OCI-LY1 (cell line): Measurements from ENCODE around the gene HIPK3.

Experiments used
- H2AFZ ChIP-seq: fragments of 200-600 bp; sonication (generic), shearing (Covaris generic); 2 replicates; pipeline ENCODE4 v1.6.0; 2014; ENCODE audit warnings: antibody characterized with exemption, mild to moderate bottlenecking, low read length
- H3F3A ChIP-seq: fragments of 200-600 bp; sonication (generic), shearing (Covaris generic); 2 replicates; pipeline ENCODE4 v1.6.0; 2014; ENCODE audit warnings: mild to moderate bottlenecking, antibody characterized with exemption, low read length, moderate library complexity; ENCODE audit not compliant: insufficient read depth
- H3K27ac ChIP-seq: fragments of 200-600 bp; sonication (generic); 2 replicates; pipeline ENCODE4 v1.5.1; 2014; ENCODE audit warnings: low read length, mixed run types, mild to moderate bottlenecking, low read depth; ENCODE audit not compliant: poor library complexity, severe bottlenecking
- H3K27me3 ChIP-seq: fragments of 200-600 bp; sonication (generic); 2 replicates; pipeline ENCODE4 v1.6.0; 2014; ENCODE audit warnings: antibody characterized with exemption, mild to moderate bottlenecking, low read length, moderate library complexity; ENCODE audit not compliant: insufficient read depth
- H3K36me3 ChIP-seq: fragments of 200-600 bp; sonication (generic); 2 replicates; pipeline ENCODE4 v1.6.1; 2014; ENCODE audit warnings: mild to moderate bottlenecking, antibody characterized with exemption, low read length, moderate library complexity, mixed read lengths; ENCODE audit not compliant: insufficient read depth
- H3K4me1 ChIP-seq: fragments of 200-600 bp; sonication (generic); 2 replicates; pipeline ENCODE4 v1.5.1; 2014; ENCODE audit warnings: mild to moderate bottlenecking, low read length, moderate library complexity; ENCODE audit not compliant: insufficient read depth, severe bottlenecking
- H3K4me2 ChIP-seq: fragments of 200-600 bp; sonication (generic), shearing (Covaris generic); 2 replicates; pipeline ENCODE4 v1.6.1; 2014; ENCODE audit warnings: low read length
- H3K4me3 ChIP-seq: fragments of 200-600 bp; sonication (generic); 2 replicates; pipeline ENCODE4 v1.5.1; 2014; ENCODE audit warnings: low read length, low read depth, mild to moderate bottlenecking, mixed read lengths; ENCODE audit not compliant: poor library complexity, severe bottlenecking
- H3K79me2 ChIP-seq: fragments of 200-600 bp; shearing (Covaris generic); 2 replicates; pipeline ENCODE4 v1.6.1; 2016; ENCODE audit warnings: mixed run types, low read length, mixed read lengths; ENCODE audit not compliant: insufficient read depth
- H3K9ac ChIP-seq: fragments of 200-600 bp; sonication (generic), shearing (Covaris generic); 2 replicates; pipeline ENCODE4 v1.6.1; 2014; ENCODE audit warnings: mild to moderate bottlenecking, low read length, mixed read lengths
- H3K9me2 ChIP-seq: fragments of 200-600 bp; sonication (generic), shearing (Covaris generic); 2 replicates; pipeline ENCODE4 v1.6.1; 2014; ENCODE audit warnings: low read depth, mild to moderate bottlenecking, low read length, mixed read lengths
- H3K9me3 ChIP-seq: fragments of 200-600 bp; shearing (Covaris generic); 2 replicates; pipeline ENCODE4 v1.6.1; 2014; ENCODE audit warnings: low read length, mixed read lengths
- H4K20me1 ChIP-seq: fragments of 200-600 bp; sonication (generic), shearing (Covaris generic); 2 replicates; pipeline ENCODE4 v1.6.0; 2016; ENCODE audit warnings: mild to moderate bottlenecking, low read length; ENCODE audit not compliant: insufficient read depth
- EZH2 ChIP-seq: fragments of 200-600 bp; sonication (generic), shearing (Covaris generic); IDR thresholded peaks from 2 replicates; pipeline ENCODE4 v1.8.0; 2017; ENCODE audit warnings: borderline replicate concordance, mixed run types, mild to moderate bottlenecking, antibody characterized with exemption, low read length, moderate library complexity, mixed read lengths
- TF ChIP-seq, protein P1 (sequence below): fragments of 200-600 bp; sonication (generic), shearing (Covaris generic); IDR thresholded peaks from 2 replicates; pipeline ENCODE4 v1.5.1; 2017; ENCODE audit warnings: mild to moderate bottlenecking, antibody characterized with exemption, low read length, moderate library complexity, mixed read lengths

HIPK3 gene

GRCh38 chr11:33390944-33391892, 134.0 kb downstream of the HIPK3 start:
- Histone ChIP-seq H3K27ac (no peak overlapping the region), H3K36me3 (no peaks in the 10 kb centered on the region), H3K9ac (no peak overlapping the region), H4K20me1 (no peaks in the 10 kb centered on the region), H3K4me2 (no peak overlapping the region), H3K79me2 (no peaks in the 10 kb centered on the region), H3F3A (no peaks in the 10 kb centered on the region), H3K27me3 (no peaks in the 10 kb centered on the region), H3K9me2 (no peaks in the 10 kb centered on the region), H3K4me3 (no peak overlapping the region), H3K9me3 (no peaks in the 10 kb centered on the region), H3K4me1 (peaks cover 25% of the 10 kb centered on the region), H2AFZ (no peak overlapping the region)
- TF ChIP-seq, protein P1, sequence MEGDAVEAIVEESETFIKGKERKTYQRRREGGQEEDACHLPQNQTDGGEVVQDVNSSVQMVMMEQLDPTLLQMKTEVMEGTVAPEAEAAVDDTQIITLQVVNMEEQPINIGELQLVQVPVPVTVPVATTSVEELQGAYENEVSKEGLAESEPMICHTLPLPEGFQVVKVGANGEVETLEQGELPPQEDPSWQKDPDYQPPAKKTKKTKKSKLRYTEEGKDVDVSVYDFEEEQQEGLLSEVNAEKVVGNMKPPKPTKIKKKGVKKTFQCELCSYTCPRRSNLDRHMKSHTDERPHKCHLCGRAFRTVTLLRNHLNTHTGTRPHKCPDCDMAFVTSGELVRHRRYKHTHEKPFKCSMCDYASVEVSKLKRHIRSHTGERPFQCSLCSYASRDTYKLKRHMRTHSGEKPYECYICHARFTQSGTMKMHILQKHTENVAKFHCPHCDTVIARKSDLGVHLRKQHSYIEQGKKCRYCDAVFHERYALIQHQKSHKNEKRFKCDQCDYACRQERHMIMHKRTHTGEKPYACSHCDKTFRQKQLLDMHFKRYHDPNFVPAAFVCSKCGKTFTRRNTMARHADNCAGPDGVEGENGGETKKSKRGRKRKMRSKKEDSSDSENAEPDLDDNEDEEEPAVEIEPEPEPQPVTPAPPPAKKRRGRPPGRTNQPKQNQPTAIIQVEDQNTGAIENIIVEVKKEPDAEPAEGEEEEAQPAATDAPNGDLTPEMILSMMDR: no peak
- TF ChIP-seq EZH2: no peak

- H3K9me3 ChIP-seq: no peaks in the 10 kb centered on the region
- H3K79me2 ChIP-seq: no peaks in the 10 kb centered on the region
- peaks cover 25% of the 10 kb centered on the region for H3K4me1 ChIP-seq
- TF ChIP-seq EZH2: no peak
- TF ChIP-seq, protein P1: no peak
- H3K27me3 ChIP-seq: no peaks in the 10 kb centered on the region
- no peaks in the 10 kb centered on the region for H3F3A ChIP-seq
- H4K20me1 ChIP-seq: no peaks in the 10 kb centered on the region
- H3K9me2 ChIP-seq: no peaks in the 10 kb centered on the region
- no peaks in the 10 kb centered on the region for H3K36me3 ChIP-seq
- H3K4me3 ChIP-seq: no peak overlapping the region
- no peak overlapping the region for H2AFZ ChIP-seq
- no peak overlapping the region for H3K27ac ChIP-seq
- H3K9ac ChIP-seq: no peak overlapping the region
- no peak overlapping the region for H3K4me2 ChIP-seq
Observed at GRCh38 chr11:33391893-33392251, 134.7 kb downstream of the HIPK3 start.

DNA sequence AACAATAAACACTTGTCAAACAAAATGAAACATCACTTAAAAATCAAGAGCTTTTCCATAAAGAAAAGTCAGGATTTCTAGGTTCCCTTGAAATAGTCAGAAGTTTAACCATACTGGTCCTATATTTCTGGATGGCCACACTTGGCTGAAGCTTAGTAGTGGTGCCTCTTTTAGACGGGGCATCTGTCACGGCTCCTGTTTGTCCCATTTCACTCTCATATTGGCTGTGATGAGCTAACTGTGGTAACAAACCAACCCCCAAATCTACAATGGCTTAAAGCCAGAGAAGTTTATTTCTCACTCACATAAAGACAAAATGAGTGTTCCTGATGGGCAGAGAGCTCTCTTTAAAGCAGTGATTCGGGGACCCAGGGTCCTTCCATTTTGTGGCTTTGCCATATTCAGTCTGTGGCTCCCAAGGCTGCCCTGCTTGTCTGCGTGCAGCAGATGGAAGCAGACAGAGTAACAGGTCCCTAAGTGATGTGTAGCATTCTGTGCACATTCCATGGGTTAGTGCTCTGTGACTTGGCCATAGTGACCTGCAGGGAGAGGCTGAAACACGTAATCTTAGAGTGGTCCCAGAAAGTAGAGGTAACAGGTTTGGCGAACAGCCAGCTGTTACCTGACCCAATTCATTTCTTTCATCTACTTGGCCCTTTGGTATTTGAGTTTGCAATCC, 137.4 kb downstream of the HIPK3 start:
- H3K9ac ChIP-seq: no peak overlapping the region
- H3K79me2 ChIP-seq: no peaks in the 10 kb centered on the region
- no peak overlapping the region for H3K4me3 ChIP-seq
- peaks cover 1% of the 10 kb centered on the region for H3K4me1 ChIP-seq
- no peak for TF ChIP-seq EZH2
- TF ChIP-seq, protein P1: no peak
- no peaks in the 10 kb centered on the region for H4K20me1 ChIP-seq
- no peaks in the 10 kb centered on the region for H3K36me3 ChIP-seq
- H3F3A ChIP-seq: no peaks in the 10 kb centered on the region
- H3K27me3 ChIP-seq: no peaks in the 10 kb centered on the region
- no peak overlapping the region for H3K27ac ChIP-seq
- H3K9me3 ChIP-seq: no peaks in the 10 kb centered on the region
- no peak overlapping the region for H2AFZ ChIP-seq
- no peaks in the 10 kb centered on the region for H3K9me2 ChIP-seq
- H3K4me2 ChIP-seq: no peak overlapping the region
